Uterus (tissue), 2 donors: ENCODE data around the gene NRXN3.

ENCODE experiments used
- POLR2A ChIP-seq, 2 donors: fragments of 450-650 bp; IDR thresholded peaks; one replicate each; pipeline ENCODE4 v1.6.1; 2016; ENCODE audit warnings: antibody characterized with exemption in 2 of 2, mild to moderate bottlenecking in 1 of 2, moderate library complexity in 1 of 2
- TF ChIP-seq, protein P1 (sequence below), 4 experiments: fragments of 200-600 bp in 2 of 4; fragments of 450-650 bp in 2 of 4; sonication (generic) in 2 of 4; IDR thresholded peaks; one replicate each; pipeline ENCODE4 v1.5.1; 2016 to 2019; ENCODE audit warnings: antibody characterized with exemption in 4 of 4, mild to moderate bottlenecking in 2 of 4, moderate library complexity in 1 of 4

DNA sequence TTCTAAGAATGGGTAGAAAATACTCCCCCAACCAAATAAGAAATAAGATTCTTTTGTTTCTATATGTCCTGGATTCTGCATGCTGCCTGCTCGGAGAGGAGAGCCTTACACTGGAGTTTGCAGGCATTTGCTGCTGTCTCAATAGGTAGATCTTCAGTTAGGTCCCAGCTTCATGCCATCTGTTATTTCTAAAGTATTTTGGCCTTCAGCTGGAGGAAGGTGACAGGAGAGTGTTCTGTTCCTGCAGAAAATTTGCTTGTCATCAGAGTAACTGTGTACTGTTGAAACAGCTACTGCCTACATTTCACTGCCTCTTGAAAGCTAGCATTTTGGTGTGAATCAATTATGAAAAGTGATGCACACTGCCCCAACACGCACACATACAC lies 966.9 kb downstream of the NRXN3 start:
- TF ChIP-seq, protein P1, sequence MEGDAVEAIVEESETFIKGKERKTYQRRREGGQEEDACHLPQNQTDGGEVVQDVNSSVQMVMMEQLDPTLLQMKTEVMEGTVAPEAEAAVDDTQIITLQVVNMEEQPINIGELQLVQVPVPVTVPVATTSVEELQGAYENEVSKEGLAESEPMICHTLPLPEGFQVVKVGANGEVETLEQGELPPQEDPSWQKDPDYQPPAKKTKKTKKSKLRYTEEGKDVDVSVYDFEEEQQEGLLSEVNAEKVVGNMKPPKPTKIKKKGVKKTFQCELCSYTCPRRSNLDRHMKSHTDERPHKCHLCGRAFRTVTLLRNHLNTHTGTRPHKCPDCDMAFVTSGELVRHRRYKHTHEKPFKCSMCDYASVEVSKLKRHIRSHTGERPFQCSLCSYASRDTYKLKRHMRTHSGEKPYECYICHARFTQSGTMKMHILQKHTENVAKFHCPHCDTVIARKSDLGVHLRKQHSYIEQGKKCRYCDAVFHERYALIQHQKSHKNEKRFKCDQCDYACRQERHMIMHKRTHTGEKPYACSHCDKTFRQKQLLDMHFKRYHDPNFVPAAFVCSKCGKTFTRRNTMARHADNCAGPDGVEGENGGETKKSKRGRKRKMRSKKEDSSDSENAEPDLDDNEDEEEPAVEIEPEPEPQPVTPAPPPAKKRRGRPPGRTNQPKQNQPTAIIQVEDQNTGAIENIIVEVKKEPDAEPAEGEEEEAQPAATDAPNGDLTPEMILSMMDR (IDR thresholded peaks at IDR 0.05) = no peak
- TF ChIP-seq POLR2A (IDR thresholded peaks at IDR 0.05) = no peak
